ENCODE results near the gene MEIS1.
"Not testable (repeated sequence)": the region's sequence is repeated elsewhere in the genome, so short reads cannot be mapped to it uniquely, and the experiment has no call there.

The MEIS1 gene

DNA sequence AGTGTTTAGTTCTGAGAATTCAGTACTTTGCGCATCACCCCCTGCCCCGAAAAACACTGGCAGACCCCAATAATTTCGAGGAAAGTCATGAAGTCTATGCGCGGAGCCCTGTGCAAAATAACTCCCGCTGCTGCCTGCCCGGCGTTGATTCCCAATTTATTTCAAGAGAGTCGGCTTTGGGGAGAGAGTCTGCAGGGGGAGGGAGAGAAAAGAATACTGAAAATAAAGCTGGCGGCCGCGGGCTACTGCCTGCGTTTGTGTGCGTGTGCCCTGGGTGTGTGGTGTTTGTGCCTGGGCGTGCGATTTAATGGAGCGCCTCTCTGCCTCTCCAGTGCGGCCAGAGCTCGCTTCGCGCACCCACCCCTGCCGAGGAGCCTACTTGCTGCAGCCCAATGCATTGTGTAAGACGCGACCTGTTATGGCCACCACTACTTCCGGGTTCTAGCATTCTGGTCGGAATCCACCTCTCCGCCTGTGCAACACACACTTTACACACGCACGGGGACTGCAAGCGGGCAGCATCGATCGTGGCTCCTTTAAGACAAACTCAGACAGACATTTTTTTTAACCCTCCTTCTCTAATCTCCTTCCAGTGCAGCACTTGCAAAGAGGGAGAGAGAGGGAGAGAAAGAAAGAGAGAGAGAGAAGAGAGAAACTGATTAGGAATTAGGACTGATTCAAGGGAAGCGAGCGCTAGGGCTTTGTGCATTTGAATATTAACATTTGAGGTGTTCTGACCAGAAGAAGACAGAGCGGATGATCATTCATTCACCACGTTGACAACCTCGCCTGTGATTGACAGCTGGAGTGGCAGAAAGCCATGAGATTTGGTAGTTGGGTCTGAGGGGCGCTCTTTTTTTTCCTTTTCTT, at the start of gene MEIS1:
TSS of gene MEIS1 (plus strand) at position 447 of the 870 bp plus-strand sequence. CDS start 732 bp downstream, outside the sequence.
- no peak for DNase-seq (ENCODE audit: low read depth)

DNA sequence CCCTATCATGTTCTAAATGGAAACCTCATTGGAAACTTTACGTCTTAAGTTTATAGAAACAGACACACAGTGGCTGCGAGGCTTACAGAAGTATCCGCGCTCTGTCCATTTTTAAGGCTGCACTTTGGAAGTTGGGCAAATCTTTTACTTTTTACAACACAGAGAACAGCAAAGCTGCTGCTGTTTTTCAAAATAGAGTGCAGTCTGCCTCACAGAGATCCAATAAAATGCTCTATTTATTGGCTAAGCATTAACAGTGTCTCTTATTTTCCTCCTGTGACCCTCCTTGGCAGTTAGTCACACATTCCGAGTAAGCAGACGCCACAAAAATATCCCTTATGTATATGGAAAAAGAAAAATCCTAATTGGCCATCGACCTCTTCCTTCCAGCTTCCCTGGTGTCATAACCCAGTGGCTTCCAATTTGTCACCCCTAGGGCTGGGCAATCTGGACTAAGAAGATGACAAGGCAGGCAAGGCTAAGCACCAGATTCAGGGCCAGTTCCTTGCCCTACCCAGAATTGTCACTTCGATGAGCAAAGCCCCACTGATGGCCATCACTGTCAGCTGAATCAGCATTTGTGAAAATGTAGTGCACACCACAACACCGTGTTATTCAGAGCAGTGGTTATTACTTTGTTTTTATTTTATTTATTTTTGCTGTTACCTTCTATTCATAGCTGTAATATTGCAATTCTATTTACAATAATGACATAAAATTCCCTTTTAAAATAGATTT, 47.7 kb upstream of the MEIS1 start:
- no peak for DNase-seq (ENCODE audit: low read depth)

DNA sequence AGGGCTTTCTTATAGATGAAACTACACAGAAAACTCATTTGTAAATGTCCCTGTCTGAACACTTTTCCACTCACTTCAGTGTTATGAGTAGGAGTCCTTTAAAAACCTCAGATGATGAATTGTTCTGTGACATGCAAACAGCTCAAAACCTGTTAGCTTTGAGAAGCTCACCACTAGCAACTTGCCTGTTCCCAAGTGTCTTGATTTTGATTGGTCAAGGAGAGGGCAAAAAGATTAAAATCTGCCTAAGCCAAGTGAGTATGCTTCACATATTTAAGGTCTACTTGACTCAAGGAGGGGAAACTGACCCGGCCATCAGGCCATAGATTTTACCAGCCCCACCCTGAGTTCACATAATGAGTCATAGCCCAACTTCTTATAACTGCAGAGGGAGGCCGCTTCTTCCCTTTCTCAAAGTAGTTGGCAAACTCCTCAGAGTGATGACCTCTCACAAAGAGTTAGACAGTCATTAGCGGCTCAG, 45.2 kb upstream of the MEIS1 start:
- DNase-seq (ENCODE audit: low read depth), result no peak

DNA sequence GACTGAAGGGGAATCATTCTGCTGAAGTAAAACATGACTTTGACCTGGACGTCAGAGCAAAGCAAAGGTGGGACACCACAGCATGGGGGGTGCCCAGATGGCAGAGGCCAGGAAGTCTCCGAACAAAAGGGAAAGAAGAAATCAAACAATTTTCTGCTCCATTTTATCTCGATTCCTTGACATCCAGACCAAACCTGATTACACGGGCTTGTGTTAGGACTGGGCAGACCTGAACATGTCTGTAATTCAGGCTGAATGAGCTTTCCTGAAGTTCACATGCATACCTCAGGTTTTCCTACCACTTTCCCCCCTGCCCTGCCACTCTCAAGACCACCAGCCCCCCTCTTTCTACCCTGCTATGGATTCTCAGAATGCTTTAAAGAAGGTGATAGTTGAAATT, 44.8 kb upstream of the MEIS1 start:
- no peak for DNase-seq (ENCODE audit: low read depth)

DNA sequence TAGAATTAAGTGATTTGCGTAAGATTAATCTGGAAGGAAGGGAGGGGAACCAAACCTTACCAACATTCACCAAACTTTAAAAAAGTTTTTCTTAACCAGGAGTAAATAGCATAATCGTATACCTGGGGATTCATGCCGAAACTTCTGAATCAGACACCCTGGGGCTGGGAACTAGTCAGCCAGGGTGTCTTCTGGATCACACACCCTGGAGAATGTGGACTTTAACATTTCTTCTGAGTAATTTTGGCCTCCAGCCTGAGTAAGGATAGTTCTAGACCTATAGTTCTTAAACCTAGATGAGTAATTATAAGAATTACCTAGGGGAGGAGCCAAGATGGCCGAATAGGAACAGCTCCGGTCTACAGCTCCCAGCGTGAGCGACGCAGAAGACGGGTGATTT, 44.1 kb upstream of the MEIS1 start:
- no peak for DNase-seq (ENCODE audit: low read depth)

DNA sequence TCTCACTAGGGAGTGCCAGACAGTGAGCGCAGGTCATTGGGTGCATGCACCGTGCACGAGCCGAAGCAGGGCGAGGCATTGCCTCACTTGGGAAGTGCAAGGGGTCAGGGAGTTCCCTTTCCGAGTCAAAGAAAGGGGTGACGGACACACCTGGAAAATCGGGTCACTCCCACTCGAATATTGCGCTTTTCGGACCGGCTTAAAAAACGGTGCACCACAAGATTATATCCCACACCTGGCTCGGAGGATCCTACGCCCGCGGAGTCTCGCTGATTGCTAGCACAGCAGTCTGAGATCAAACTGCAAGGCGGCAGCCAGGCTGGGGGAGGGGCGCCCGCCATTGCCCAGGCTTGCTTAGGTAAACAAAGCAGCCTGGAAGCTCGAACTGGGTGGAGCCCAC, 43.7 kb upstream of the MEIS1 start:
- DNase-seq (ENCODE audit: low read depth), result not testable (repeated sequence)

DNA sequence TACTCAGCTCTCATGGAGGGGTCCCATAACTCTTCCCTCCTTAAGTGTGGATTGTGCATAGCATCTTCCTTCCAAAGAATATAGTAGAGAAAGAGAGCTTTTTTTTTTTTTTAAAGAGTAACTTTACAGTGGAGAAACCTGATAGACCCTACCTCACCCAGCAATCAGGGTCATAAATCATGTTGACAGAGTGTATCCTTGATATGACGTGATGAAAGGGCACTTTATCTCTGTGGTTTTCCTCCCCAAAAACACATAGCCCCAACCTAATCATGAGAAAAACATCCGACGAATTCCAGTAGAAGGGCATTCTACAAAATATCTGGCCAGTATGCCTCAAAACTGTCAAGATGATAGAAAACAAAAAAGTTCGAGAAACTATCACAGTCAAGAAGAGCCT, 29.5 kb upstream of the MEIS1 start:
- DNase-seq (ENCODE audit: low read depth), result no peak

- DNase-seq (ENCODE audit: low read depth), result no peak
These were observed 26.0 kb upstream of the MEIS1 start for GRCh38 chr2:66408905-66409304.

DNA sequence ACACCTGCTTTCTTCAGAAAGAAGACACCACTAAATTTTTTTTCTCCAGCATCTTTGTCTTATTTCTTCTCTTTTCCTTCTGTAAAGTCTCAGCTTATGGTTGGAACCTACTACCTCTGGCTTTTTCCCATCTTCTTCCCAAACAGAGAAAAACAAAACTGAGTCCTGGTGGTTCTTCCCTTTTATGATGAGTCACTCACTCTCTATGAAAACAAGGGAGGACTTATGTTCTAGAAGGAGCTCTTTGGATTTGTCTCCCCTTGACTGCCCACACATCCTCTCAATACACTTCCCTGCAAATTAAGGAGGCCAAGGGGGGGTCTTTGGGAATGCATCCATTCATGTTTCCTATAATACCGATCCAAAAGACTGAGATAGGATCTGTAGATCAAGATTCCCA, 22.1 kb upstream of the MEIS1 start:
- DNase-seq (ENCODE audit: low read depth), result no peak

DNA sequence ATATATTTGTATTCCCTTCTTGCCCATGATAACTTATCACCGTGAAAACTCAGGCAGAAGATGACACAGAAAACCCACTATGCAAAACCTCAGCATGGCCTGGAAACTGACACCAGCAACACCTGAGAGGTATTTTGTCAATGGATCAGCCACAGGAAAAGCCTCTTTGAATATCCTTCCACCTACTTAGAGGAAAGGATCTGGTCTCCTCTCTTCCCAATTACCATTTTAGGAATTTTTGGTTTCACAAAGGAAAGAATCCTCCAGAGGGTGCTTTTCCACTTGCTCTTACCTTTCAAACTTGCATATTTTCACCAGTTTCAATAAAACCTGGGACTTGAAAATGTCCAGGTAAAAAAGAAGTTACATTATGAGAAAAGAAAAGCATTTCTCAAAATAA, 20.0 kb upstream of the MEIS1 start:
- DNase-seq (ENCODE audit: low read depth), result no peak

GRCh38 chr2:66418381-66418780, 16.5 kb upstream of the MEIS1 start:
- no peak for DNase-seq (ENCODE audit: low read depth)

DNA sequence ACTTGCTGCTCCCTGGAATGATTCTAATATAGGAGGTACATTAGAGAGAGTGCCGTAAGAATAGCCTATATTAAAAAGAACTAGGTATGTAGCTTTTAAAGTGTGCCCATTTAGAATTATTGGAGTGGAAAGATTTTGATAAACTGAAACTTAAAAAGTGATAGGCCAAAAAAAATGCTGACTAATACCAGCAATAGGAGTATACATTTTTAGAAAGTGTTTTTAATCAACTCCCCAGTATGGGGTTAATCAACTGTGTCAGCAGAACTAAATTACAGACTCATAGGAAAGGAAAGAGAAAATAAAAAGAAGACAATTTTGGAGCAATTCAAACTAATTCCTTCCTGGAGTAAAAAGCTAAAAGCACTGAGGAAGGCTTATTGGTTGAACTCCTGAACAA, 13.3 kb upstream of the MEIS1 start:
- no peak for DNase-seq (ENCODE audit: low read depth)

DNA sequence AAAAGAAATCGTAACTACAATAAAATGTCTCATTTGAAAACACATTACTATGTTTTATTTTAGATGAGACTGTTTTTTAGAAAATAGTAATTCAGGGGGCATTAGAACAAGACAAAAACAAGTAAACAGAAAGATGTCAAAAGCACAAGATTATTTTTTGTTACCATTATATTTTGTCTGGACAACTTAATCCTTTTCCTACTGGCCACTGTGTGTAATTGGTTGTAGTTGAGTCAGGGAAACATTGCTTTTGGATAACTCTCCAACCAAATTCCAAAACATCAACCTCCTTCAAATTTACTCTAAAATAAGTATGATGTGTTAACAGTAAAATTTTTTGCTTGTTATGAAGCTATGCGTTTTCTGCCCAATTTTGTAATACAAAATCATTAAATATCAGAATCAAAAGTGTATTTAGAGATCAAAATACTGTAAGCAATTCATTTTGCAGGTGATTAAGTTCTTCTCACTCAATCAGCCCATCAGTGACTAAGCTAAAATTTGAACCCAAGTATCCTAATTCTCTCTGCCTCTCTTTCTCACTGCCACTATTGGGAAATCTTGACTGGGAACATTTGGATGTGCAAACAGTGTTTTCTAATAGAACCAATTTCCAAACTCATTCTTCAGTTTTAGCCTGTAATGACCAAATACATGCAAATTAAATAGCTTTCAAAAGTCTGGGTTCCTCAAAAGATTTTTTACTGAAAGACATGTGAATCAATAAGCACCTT, 11.4 kb upstream of the MEIS1 start:
- DNase-seq (ENCODE audit: low read depth), result no peak

- DNase-seq (ENCODE audit: low read depth), result no peak
These were observed 8.4 kb upstream of the MEIS1 start for GRCh38 chr2:66426244-66427111.

DNA sequence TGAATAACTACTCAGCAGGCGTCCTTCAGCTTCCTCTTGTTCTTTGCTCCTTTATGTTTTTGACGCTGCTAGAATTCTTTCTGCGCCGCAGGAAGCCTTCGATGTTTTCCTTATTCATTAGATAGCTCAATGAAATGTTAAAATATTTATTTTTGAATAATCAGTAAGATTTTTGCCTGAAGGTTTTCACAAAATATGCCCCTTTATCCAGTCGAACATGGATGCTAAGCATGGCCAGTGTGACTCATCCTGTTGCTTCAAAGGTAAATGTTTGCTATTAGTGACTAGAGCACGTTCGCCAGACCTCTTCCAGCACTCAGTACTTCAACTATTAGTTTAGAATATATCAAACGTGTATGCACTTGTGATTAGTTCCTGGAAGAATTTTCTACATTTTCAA, 7.6 kb upstream of the MEIS1 start:
- no peak for DNase-seq (ENCODE audit: low read depth)

GRCh38 chr2:66428986-66429612, 5.8 kb upstream of the MEIS1 start:
- no peak for DNase-seq (ENCODE audit: low read depth)

DNA sequence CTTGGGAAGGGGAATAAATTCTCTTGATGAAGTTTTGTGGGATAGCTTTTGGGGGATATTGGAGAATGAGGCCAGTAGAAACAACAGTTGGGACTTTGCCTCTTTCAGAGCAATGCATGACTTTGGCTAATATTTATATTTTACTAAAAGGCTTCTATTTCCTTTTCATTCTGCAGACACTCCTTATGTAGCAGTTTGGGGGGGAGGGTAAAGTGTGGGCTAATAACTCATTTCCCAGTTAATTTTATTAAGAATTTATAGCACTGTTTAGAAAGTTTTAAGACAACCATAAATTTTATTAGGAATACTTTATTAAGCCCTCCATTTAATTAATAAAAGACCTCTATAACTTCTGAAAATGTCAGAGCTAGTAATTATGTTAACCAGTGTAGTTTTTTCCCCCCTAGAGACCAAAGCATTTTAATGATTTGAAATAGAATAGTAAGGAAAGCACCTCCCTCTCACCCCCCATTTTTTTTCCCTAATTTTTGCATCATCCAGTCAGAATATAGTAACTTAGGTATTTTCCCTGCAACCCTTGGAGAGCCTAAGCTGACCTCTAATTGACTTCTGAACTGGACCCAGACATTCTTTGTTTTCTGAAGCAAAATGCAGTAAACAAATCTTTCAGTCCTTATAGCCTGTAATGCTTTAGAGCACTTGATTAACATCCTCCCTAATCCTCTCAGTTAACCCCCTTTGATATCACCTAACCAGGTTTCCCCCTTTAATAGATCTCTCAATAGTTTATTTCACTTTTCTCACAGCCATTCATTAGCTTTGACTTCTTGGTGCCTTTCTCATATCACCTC, 5.0 kb upstream of the MEIS1 start:
- DNase-seq (ENCODE audit: low read depth), result no peak

DNA sequence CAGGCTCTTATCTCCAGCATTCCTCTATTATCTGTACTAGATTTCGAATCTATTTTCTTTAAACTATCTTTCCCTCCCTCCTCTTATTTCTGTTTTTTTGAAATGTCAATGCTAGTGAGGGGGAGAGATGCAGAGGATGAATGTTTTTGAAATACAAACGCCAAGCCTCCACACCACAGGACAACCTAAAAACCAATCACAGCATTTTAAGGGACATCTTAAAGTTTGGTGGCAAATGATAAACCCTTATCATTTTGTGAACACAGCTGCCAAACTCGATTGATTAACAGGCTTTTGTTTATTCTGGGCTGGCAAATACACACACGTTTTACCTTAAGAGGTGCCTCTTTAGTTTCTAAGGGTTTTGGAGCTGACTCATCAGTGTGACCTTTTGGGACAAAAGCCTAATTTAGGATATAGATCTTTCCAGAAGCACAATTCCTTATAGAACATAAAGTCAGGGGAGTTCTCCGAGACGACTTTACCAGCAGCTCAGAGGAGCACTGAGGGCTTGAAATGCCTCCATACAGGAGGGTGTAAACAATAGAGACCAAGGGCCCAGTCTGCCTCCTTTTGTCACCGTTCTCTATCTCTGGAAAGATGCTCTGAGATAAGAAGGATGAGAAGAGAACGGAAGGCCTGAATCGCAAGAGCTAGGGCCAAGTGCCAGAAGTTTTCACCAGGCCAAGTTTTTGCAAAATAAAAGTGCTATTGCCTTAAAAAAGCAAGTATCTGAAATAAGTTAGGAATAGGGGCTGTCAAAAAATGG, 4.2 kb upstream of the MEIS1 start:
- no peak for DNase-seq (ENCODE audit: low read depth)

DNA sequence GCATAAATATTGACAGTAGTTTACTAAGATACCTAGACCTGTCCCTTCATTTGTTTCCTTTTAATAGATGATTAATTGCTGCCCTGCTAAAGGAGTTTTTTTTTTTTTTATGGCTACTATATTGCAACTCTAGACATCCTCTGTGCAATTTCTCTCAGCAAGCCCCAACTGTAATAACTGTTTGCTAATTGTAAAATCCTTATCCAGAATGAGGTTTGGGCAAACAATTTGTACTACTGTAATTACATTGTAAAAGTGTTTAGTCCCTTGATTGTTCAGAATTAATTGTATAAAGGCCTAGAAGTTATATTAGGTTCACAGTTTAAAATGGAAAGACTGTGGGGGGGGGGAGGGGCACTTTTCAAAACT, 3.7 kb upstream of the MEIS1 start:
- no peak for DNase-seq (ENCODE audit: low read depth)
